K562 (cell line): ENCODE results near the gene CELSR3. TPM values are rescaled to one million over a fixed set of nuclear protein-coding genes. Genes with fewer than 3 reads are reported as not detected.

Experiments used
- AFF4 ChIP-seq: sonication (generic); formaldehyde crosslinking; IDR thresholded peaks from 2 replicates; pipeline ENCODE4 v1.8.0; 2023; ENCODE audit warnings: mild to moderate bottlenecking, missing genetic modification reagents
- ATF6 ChIP-seq: sonication (generic); formaldehyde crosslinking; IDR thresholded peaks from 2 replicates; pipeline ENCODE4 v1.4.0; 2020; ENCODE audit warnings: mild to moderate bottlenecking, missing genetic modification reagents
- CTCFL ChIP-seq: IDR thresholded peaks from 2 replicates; pipeline ENCODE4 v1.6.1; 2011; ENCODE audit warnings: borderline replicate concordance, low read depth, mild to moderate bottlenecking, moderate library complexity, low read length; ENCODE audit not compliant: insufficient read depth, poor library complexity, severe bottlenecking
- FOXM1 ChIP-seq, 2 experiments: fragments of 450-650 bp in 1 of 2; sonication (generic) in 1 of 2; formaldehyde crosslinking in 1 of 2; IDR thresholded peaks; 2 replicates each; pipeline versions ENCODE4 v1.6.1 to v1.9.0; 2017 to 2022; ENCODE audit warnings: low read depth in 2 of 2, mild to moderate bottlenecking in 2 of 2, missing genetic modification reagents in 1 of 2, moderate library complexity in 1 of 2
- GATAD2B ChIP-seq: fragments of 450-650 bp; IDR thresholded peaks from 2 replicates; pipeline ENCODE4 v1.6.1; 2017; ENCODE audit warnings: mild to moderate bottlenecking, borderline replicate concordance
- HIVEP1 ChIP-seq: fragments of 250-450 bp; sonication (Bioruptor Pico); IDR thresholded peaks from 2 replicates; pipeline ENCODE4 v1.4.0; 2020; ENCODE audit warnings: mild to moderate bottlenecking
- LEF1 ChIP-seq: fragments of 450-650 bp; IDR thresholded peaks from 2 replicates; pipeline ENCODE4 v1.6.1; 2016; ENCODE audit warnings: mild to moderate bottlenecking
- POU5F1 ChIP-seq: fragments of 150-350 bp; IDR thresholded peaks from 2 replicates; pipeline ENCODE4 v1.6.1; 2014; ENCODE audit warnings: borderline replicate concordance, low read length, low read depth, mild to moderate bottlenecking; ENCODE audit not compliant: partially characterized antibody
- SLC30A9 ChIP-seq: fragments of 250-450 bp; sonication (Bioruptor Pico); IDR thresholded peaks from 2 replicates; pipeline ENCODE4 v1.8.0; 2022; ENCODE audit warnings: mild to moderate bottlenecking, moderate library complexity
- SRSF1 ChIP-seq: fragments of 200-400 bp; formaldehyde crosslinking; IDR thresholded peaks from 2 replicates; pipeline ENCODE4 v1.6.1; 2017; ENCODE audit warnings: mild to moderate bottlenecking, low read depth, low read length, moderate library complexity
- TGIF2 ChIP-seq: sonication (generic); formaldehyde crosslinking; IDR thresholded peaks from 2 replicates; pipeline ENCODE4 v1.8.1; 2022; ENCODE audit warnings: mild to moderate bottlenecking, missing genetic modification reagents, moderate library complexity
- THAP12 ChIP-seq: fragments of 250-450 bp; sonication (Bioruptor Pico); IDR thresholded peaks from 2 replicates; pipeline ENCODE4 v1.9.0; 2021; ENCODE audit warnings: mild to moderate bottlenecking, inconsistent platforms
- ZNF398 ChIP-seq: fragments of 250-450 bp; sonication (Bioruptor Pico); IDR thresholded peaks from 2 replicates; pipeline ENCODE4 v1.8.0; 2021; ENCODE audit warnings: moderate library complexity, mild to moderate bottlenecking, inconsistent platforms
- polyA plus RNA-seq, 8 experiments: library from polyadenylated mRNA; depleted of rRNA in 4 of 8; stranded (reverse) in 5 of 8; unstranded in 3 of 8; fragments of >200 nt; fragmentation: Nextera tagmentation in 2 of 8; fragmentation: Illumina TruSeq in 1 of 8; extraction: Ambion mirVana in 2 of 8; extraction: Trizol in 1 of 8; gene quantifications; 2 replicates each; pipeline versions ENCODE4 v1.2.1 to v1.2.3, GENCODE V29; 2011 to 2014; ENCODE audit warnings: inconsistent platforms in 1 of 8, missing spikeins in 1 of 8
- total RNA-seq, 7 experiments: library from RNA; depleted of rRNA in 6 of 7; stranded (reverse); fragments of >200 nt in 6 of 7; fragmentation: Illumina TruSeq in 2 of 7; extraction: Trizol in 2 of 7; gene quantifications; 2 replicates each; pipeline versions ENCODE4 v1.2.1 to v1.2.3, GENCODE V29; 2011 to 2021; ENCODE audit warnings: low replicate concordance in 1 of 7

CELSR3 gene
- total and polyA plus RNA-seq, 9 of the 15 experiments (the other 6 are each of a cell fraction or from before 2014, with no cell fraction given), result 0.10 to 2.7 (median 0.76) TPM

- no peak for TF ChIP-seq THAP12
- no peak for TF ChIP-seq HIVEP1
- TF ChIP-seq GATAD2B, result 0 out of 2 replicates have a peak, but pooled peaks have one; percentile 38
- TF ChIP-seq SLC30A9 (CRISPR knock-in tag), result no peak
- peak; percentile 80 for TF ChIP-seq AFF4 (CRISPR knock-in tag)
- peak; percentile 83 for TF ChIP-seq CTCFL
- TF ChIP-seq TGIF2 (CRISPR knock-in tag), result peak; percentile 78; the same call in 1 of the 2 replicates
- peak; percentile 74 for TF ChIP-seq FOXM1 (IDR thresholded peaks at IDR 0.05; ENCODE audit: low read depth)
- TF ChIP-seq FOXM1 (CRISPR knock-in tag; IDR thresholded peaks at IDR 0.05; ENCODE audit: low read depth), result no peak
- no peak for TF ChIP-seq ZNF398 (CRISPR knock-in tag)
- TF ChIP-seq POU5F1, result no peak
- no peak for TF ChIP-seq LEF1
- TF ChIP-seq SRSF1, result no peak
- TF ChIP-seq ATF6 (CRISPR knock-in tag), result no peak
These were observed 27.3 kb downstream of the CELSR3 start, which contains the start of gene SLC26A6 (continued) for GRCh38 chr3:48635222-48636021.
